Progenitor cell of endocrine pancreas (in vitro differentiated cells): Measurements from ENCODE around the gene KIAA0319L. TPM values are rescaled to one million over a fixed set of nuclear protein-coding genes. Genes with fewer than 3 reads are reported as not detected.

Experiments used
- DNase-seq: peaks from one replicate; pipeline ENCODE4 v3.0.0; 2021; ENCODE audit warnings: low spot score; ENCODE audit not compliant: unreplicated experiment
- H3K27ac Mint-ChIP-seq: 2 replicates; pipeline ENCODE4 v1.8.0; 2021; ENCODE audit warnings: mild to moderate bottlenecking, moderate library complexity, mixed read lengths
- H3K27me3 Mint-ChIP-seq: 2 replicates; pipeline ENCODE4 v1.8.0; 2021; ENCODE audit warnings: mixed read lengths
- H3K36me3 Mint-ChIP-seq: 2 replicates; pipeline ENCODE4 v1.8.0; 2022; ENCODE audit warnings: mixed read lengths; ENCODE audit not compliant: insufficient read depth
- H3K4me1 Mint-ChIP-seq: 2 replicates; pipeline ENCODE4 v1.8.0; 2021; ENCODE audit warnings: low read depth, mixed read lengths
- H3K4me3 Mint-ChIP-seq: 2 replicates; pipeline ENCODE4 v1.8.0; 2021; ENCODE audit warnings: low read depth, mild to moderate bottlenecking, moderate library complexity, mixed read lengths
- H3K9me3 Mint-ChIP-seq: 2 replicates; pipeline ENCODE4 v1.8.0; 2021; ENCODE audit warnings: low read depth, mixed read lengths
- total RNA-seq: library from RNA; stranded (reverse); gene quantifications from 2 replicates; pipeline ENCODE4 v1.2.1, GENCODE V29; 2021
- TF ChIP-seq, protein P1 (sequence below): fragments of 200-600 bp; sonication (generic); IDR thresholded peaks from one replicate; pipeline ENCODE4 v1.5.0; 2021; ENCODE audit warnings: antibody characterized with exemption, mild to moderate bottlenecking; ENCODE audit not compliant: unreplicated experiment

The KIAA0319L gene
- total RNA-seq, 1 donor from 2014 or later = 70.0 TPM

DNA sequence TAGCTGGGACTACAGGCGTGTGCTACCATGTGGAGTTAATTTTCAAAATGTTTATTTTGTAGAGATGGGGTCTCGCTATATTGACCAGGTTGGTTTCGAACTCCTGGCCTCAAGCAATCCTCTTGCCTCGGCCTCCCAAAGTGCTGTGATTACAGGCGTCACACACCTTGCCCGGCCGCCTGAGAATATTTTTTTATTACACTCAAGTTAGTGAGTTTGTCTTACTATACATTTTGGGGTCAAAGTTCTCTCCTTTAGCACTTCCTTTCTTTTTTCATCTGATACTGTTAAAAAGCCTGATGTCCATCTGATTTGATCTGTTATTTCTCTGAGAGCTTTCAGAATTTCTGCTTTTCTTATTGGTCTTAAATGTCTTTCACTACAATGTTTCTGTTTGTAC lies 128.8 kb downstream of the KIAA0319L start:
- no peaks in the 10 kb centered on the region for H3K27me3 Mint-ChIP-seq
- TF ChIP-seq, protein P1, sequence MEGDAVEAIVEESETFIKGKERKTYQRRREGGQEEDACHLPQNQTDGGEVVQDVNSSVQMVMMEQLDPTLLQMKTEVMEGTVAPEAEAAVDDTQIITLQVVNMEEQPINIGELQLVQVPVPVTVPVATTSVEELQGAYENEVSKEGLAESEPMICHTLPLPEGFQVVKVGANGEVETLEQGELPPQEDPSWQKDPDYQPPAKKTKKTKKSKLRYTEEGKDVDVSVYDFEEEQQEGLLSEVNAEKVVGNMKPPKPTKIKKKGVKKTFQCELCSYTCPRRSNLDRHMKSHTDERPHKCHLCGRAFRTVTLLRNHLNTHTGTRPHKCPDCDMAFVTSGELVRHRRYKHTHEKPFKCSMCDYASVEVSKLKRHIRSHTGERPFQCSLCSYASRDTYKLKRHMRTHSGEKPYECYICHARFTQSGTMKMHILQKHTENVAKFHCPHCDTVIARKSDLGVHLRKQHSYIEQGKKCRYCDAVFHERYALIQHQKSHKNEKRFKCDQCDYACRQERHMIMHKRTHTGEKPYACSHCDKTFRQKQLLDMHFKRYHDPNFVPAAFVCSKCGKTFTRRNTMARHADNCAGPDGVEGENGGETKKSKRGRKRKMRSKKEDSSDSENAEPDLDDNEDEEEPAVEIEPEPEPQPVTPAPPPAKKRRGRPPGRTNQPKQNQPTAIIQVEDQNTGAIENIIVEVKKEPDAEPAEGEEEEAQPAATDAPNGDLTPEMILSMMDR = no peak
- H3K27ac Mint-ChIP-seq = peak overlapping the region; percentile 17
- H3K36me3 Mint-ChIP-seq = peaks cover 39% of the 10 kb centered on the region
- no peak overlapping the region for H3K4me3 Mint-ChIP-seq
- DNase-seq = no peak
- no peaks in the 10 kb centered on the region for H3K9me3 Mint-ChIP-seq
- peaks cover 15% of the 10 kb centered on the region for H3K4me1 Mint-ChIP-seq

DNA sequence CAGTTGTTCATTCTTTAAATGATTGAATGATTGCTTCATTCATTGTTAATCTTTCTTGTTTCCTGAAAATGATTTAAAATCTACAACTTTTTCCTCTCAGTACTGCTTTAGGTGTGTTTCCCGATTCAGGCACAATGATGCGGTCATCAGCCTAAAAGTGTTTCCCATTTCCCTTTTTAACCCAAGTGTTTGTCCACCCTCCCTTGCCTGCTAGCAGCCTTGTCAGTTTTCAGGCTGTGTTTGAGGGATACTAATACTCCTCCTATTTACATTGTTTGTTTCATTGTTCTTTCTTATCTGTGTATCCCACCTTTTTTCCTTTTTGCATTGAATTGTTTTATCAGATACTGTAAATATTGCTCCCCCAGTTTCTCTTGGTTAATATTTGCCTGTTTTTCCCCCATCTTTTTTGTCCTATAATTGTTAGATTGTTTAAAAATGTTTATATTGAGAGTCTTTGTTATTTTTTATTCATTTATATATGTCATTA lies 131.1 kb downstream of the KIAA0319L start:
- H3K36me3 Mint-ChIP-seq = peaks cover 43% of the 10 kb centered on the region
- H3K4me3 Mint-ChIP-seq = no peak overlapping the region
- TF ChIP-seq, protein P1 = no peak
- H3K4me1 Mint-ChIP-seq = peaks cover 15% of the 10 kb centered on the region
- no peaks in the 10 kb centered on the region for H3K9me3 Mint-ChIP-seq
- H3K27ac Mint-ChIP-seq = no peak overlapping the region
- DNase-seq = no peak
- no peaks in the 10 kb centered on the region for H3K27me3 Mint-ChIP-seq

DNA sequence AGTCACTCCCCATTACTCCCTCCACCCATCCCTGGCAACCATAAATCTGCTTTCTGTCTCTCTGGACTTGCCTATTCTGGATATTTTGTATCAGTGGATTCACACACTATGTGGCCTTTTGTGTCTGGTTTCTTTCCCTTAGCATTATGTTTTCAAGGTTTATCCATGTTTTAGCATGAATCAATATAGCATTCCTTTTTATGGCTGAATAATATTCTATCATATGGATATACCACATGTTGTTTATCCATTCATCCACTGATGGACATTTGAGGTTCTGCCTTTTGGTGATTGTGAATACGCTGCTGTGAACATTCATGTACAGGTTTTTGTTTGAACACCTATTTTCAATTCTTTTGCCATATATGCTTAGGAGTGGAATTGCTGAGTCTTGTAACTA lies 148.3 kb downstream of the KIAA0319L start:
- H3K36me3 Mint-ChIP-seq = peaks cover 38% of the 10 kb centered on the region
- H3K27ac Mint-ChIP-seq = no peak overlapping the region
- H3K9me3 Mint-ChIP-seq = peaks cover 7% of the 10 kb centered on the region
- H3K4me1 Mint-ChIP-seq = peaks cover 21% of the 10 kb centered on the region
- no peak overlapping the region for H3K4me3 Mint-ChIP-seq
- DNase-seq = no peak
- no peaks in the 10 kb centered on the region for H3K27me3 Mint-ChIP-seq
- TF ChIP-seq, protein P1 = no peak

DNA sequence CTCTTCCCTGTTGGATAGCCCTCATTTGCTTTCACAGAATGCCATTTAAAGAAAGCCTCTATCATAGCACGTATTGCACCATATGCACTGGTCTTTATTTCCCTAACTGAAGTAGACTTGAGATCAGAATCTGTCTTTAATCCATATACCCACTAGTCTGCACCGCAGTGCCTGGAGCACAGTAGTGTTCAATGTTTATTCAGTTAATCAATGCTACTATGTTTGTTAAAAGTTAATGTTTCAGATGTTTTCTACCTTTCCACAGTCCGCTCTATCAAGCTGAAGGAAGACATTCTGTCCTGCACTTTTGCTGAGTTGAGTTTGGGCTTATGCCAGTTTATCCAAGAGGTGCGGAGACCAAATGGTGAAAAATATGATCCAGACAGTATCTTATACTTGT lies 149.5 kb downstream of the KIAA0319L start:
- peak overlapping the region; percentile 73 for H3K27ac Mint-ChIP-seq
- H3K4me1 Mint-ChIP-seq = peaks cover 21% of the 10 kb centered on the region
- H3K36me3 Mint-ChIP-seq = peaks cover 42% of the 10 kb centered on the region
- DNase-seq = no peak
- no peak overlapping the region for H3K4me3 Mint-ChIP-seq
- H3K9me3 Mint-ChIP-seq = peaks cover 7% of the 10 kb centered on the region
- TF ChIP-seq, protein P1 = no peak
- H3K27me3 Mint-ChIP-seq = no peaks in the 10 kb centered on the region

DNA sequence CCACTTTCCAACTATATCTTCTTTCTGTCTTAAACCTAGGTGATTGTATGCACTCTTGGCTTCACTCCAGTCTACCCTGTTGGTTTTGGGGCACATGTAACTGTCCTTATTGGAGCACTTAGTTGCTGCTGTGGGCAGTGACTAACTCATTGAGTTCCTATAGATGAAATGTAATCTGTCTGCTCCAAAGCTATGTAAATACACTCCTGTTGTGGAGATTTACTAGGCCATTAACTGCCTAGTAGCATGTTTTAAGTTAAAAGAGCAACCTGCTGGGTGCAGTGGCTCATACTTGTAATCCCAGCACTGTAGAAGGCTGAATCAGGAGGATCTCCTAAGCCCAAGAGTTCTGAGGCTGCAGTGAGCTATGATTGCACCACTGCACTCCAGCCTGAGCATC lies 151.1 kb downstream of the KIAA0319L start:
- Mint-ChIP-seq H3K9me3 (peaks cover 15% of the 10 kb centered on the region), H3K27me3 (no peaks in the 10 kb centered on the region), H3K4me3 (no peak overlapping the region), H3K27ac (no peak overlapping the region), H3K4me1 (peaks cover 21% of the 10 kb centered on the region), H3K36me3 (peaks cover 48% of the 10 kb centered on the region)
- TF ChIP-seq, protein P1 = no peak
- DNase-seq = no peak
